PC-9 (cell line): ENCODE measurements around the gene OR51F2. TPM values are rescaled to one million over a fixed set of nuclear protein-coding genes. Genes with fewer than 3 reads are reported as not detected.

Experiments used
- Bru-seq: library from RNA; stranded (reverse); fragments of 400-500 nt; gene quantifications from one replicate; lab custom pipeline; 2021; lab: Mats Ljungman, UMichigan
- BruChase-seq, 2 experiments: library from RNA; stranded (reverse); fragments of 400-500 nt; gene quantifications; one replicate each; lab custom pipeline; 2021; lab: Mats Ljungman, UMichigan
- BruUV-seq: library from RNA; stranded (reverse); fragments of 400-500 nt; replicated peaks from 2 replicates; lab custom pipeline; 2021; lab: Mats Ljungman, UMichigan
- CTCF ChIA-PET: fragments of 300-600 bp; sonication (Branson Sonifier 250); formaldehyde crosslinking; loops from one replicate; lab custom pipeline; 2022; ENCODE audit warnings: antibody characterized with exemption; lab: Charles Lee
- POLR2A ChIA-PET: fragments of 300-600 bp; sonication (Branson Sonifier 250); formaldehyde crosslinking; loops from one replicate; lab custom pipeline; 2022; ENCODE audit warnings: antibody characterized with exemption; ENCODE audit not compliant: unreplicated experiment; lab: Charles Lee
- DNase-seq, 2 experiments: peaks; one replicate each; pipeline versions ENCODE4 v3.0.0 to v3.0.0-alpha.2; 2015 to 2022; ENCODE audit warnings: mixed read lengths in 1 of 2
- H2AFZ ChIP-seq: fragments of 200-600 bp; sonication (generic); 2 replicates; pipeline ENCODE4 v1.8.1; 2017; ENCODE audit warnings: antibody characterized with exemption
- H3F3A ChIP-seq: fragments of 200-600 bp; sonication (generic); 2 replicates; pipeline ENCODE4 v1.8.1; 2017; ENCODE audit warnings: antibody characterized with exemption, mild to moderate bottlenecking, low read depth; ENCODE audit not compliant: insufficient read depth
- H3K27ac ChIP-seq: fragments of 200-600 bp; sonication (generic); 2 replicates; pipeline ENCODE4 v1.6.1; 2016; ENCODE audit warnings: mixed run types
- H3K27me3 ChIP-seq: fragments of 200-600 bp; sonication (generic); 2 replicates; pipeline ENCODE4 v1.6.1; 2016; ENCODE audit warnings: low read depth, mixed run types; ENCODE audit not compliant: insufficient read depth
- H3K36me3 ChIP-seq: fragments of 200-600 bp; sonication (generic); 2 replicates; pipeline ENCODE4 v1.6.1; 2016; ENCODE audit warnings: low read depth, mixed run types
- H3K4me1 ChIP-seq: fragments of 200-600 bp; sonication (generic); replicated peaks from 2 replicates; pipeline ENCODE4 v1.6.1; 2016; ENCODE audit warnings: mixed run types; ENCODE audit not compliant: insufficient read depth
- H3K4me2 ChIP-seq: fragments of 200-600 bp; sonication (generic); 2 replicates; pipeline ENCODE4 v1.6.1; 2017; ENCODE audit warnings: mixed run types
- H3K4me3 ChIP-seq: fragments of 200-600 bp; sonication (generic); 2 replicates; pipeline ENCODE4 v1.6.1; 2016; ENCODE audit warnings: mixed run types
- H3K79me2 ChIP-seq: fragments of 200-600 bp; sonication (generic); 2 replicates; pipeline ENCODE4 v1.6.1; 2017; ENCODE audit warnings: low read depth, mixed run types
- H3K9me2 ChIP-seq: fragments of 200-600 bp; sonication (generic); 2 replicates; pipeline ENCODE4 v1.8.1; 2017; ENCODE audit warnings: mild to moderate bottlenecking; ENCODE audit not compliant: insufficient read depth
- H3K9me3 ChIP-seq: fragments of 200-600 bp; sonication (generic); 2 replicates; pipeline ENCODE4 v1.8.1; 2016; ENCODE audit warnings: low read depth; ENCODE audit not compliant: insufficient read depth
- H4K20me1 ChIP-seq: fragments of 200-600 bp; sonication (generic); 2 replicates; pipeline ENCODE4 v1.8.1; 2017; ENCODE audit not compliant: insufficient read depth
- EZH2 ChIP-seq: fragments of 200-600 bp; sonication (generic); IDR thresholded peaks from 2 replicates; pipeline ENCODE4 v1.8.0; 2017; ENCODE audit warnings: antibody characterized with exemption, low read depth
- intact Hi-C: fragments of 100-400 bp; cut with micrococcal nuclease; formaldehyde crosslinking; loops from one replicate; pipeline ENCODE4 v1.10.0; 2022; ENCODE audit not compliant: unreplicated experiment
- long read RNA-seq: library from polyadenylated mRNA; stranded (forward); transcript quantifications from one replicate; pipeline ENCODE4 v2.0.0, GENCODE V29; 2022
- total RNA-seq: library from RNA; stranded (reverse); gene quantifications from 2 replicates; pipeline ENCODE4 v1.2.3, GENCODE V29; 2021
- TF ChIP-seq, protein P1 (sequence below): fragments of 200-600 bp; sonication (generic); conservative IDR thresholded peaks from 2 replicates; pipeline ENCODE4 v1.6.1; 2017; ENCODE audit warnings: mixed run types, antibody characterized with exemption, mild to moderate bottlenecking, moderate library complexity

Gene OR51F2, protein sequence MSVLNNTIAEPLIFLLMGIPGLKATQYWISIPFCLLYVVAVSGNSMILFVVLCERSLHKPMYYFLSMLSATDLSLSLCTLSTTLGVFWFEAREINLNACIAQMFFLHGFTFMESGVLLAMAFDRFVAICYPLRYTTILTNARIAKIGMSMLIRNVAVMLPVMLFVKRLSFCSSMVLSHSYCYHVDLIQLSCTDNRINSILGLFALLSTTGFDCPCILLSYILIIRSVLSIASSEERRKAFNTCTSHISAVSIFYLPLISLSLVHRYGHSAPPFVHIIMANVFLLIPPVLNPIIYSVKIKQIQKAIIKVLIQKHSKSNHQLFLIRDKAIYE
- total RNA-seq (not detected in 2 replicates), Bru-seq, nascent RNA (not detected), BruChase-seq, experiment 1, labeled RNA remaining after a 2-hour chase (percentile 16 among the genes with signal in this experiment), BruChase-seq, experiment 2, labeled RNA remaining after a 6-hour chase (not detected)
- long read RNA-seq: 0 reads

DNA sequence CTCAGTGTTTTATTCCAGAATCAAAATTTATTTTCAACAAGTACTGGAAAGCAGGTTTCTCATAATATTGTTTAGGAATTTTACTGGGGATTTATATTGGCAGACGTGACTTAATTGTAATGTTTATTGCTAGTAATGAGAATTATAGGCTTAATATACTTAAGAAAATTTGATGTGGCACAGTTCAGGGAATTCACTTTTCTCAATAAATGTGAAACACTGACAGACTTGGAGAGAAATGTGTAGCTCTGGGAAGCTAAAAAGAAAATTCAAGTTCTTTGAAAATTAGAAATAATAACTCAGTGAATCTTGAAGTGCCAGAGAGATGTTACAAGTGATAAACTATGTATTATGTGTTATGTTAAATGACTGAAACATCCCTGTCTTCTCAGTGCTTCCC is at the start of gene OR51F2:
Gene OR51F2 (plus strand): TSS at position 301 of the 400 bp plus-strand sequence. CDS start 101 bp downstream, outside the sequence.
- H3K27me3 ChIP-seq: no peaks in the 10 kb centered on the region
- no peaks in the 10 kb centered on the region for H3K79me2 ChIP-seq
- intact Hi-C loops: no loop called here
- no peaks in the 10 kb centered on the region for H3K36me3 ChIP-seq
- H3F3A ChIP-seq: no peaks in the 10 kb centered on the region
- ChIA-PET POLR2A (no interaction called here), CTCF (no interaction called here)
- no TSS peak for BruUV-seq
- no peaks in the 10 kb centered on the region for H3K4me1 ChIP-seq
- no peak within 1 kb of the TSS for H3K27ac ChIP-seq
- H3K9me2 ChIP-seq: no peaks in the 10 kb centered on the region
- no peak within 1 kb of the TSS for H3K4me2 ChIP-seq
- H2AFZ ChIP-seq: no peak within 1 kb of the TSS
- TF ChIP-seq, protein P1, sequence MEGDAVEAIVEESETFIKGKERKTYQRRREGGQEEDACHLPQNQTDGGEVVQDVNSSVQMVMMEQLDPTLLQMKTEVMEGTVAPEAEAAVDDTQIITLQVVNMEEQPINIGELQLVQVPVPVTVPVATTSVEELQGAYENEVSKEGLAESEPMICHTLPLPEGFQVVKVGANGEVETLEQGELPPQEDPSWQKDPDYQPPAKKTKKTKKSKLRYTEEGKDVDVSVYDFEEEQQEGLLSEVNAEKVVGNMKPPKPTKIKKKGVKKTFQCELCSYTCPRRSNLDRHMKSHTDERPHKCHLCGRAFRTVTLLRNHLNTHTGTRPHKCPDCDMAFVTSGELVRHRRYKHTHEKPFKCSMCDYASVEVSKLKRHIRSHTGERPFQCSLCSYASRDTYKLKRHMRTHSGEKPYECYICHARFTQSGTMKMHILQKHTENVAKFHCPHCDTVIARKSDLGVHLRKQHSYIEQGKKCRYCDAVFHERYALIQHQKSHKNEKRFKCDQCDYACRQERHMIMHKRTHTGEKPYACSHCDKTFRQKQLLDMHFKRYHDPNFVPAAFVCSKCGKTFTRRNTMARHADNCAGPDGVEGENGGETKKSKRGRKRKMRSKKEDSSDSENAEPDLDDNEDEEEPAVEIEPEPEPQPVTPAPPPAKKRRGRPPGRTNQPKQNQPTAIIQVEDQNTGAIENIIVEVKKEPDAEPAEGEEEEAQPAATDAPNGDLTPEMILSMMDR: no peak
- no peak for TF ChIP-seq EZH2
- H4K20me1 ChIP-seq: no peaks in the 10 kb centered on the region
- H3K9me3 ChIP-seq: no peaks in the 10 kb centered on the region
- no peak within 1 kb of the TSS for H3K4me3 ChIP-seq
- no peak for DNase-seq

DNA sequence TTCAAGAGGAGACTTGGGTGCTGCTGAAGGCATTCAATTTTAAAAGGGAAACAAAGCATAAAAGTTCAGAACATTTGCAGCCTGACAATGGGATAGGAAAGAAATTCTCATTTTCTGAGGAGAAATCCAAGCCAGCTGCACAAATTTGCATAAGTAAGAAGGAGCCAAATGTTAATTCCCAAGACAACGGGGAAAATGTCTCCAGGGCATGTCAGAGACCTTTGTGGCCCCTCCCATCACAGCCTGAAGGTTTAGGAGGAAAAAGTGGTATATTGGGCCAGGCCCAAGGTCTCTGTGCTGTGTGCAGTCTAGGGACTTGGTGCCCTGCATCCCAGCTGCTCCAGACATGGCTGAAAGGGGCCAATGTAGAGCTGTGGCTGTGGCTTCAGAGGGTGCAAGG is 38.7 kb upstream of the OR51F2 start:
- Histone ChIP-seq H3K4me3 (no peak overlapping the region), H3K4me2 (no peak overlapping the region), H4K20me1 (no peaks in the 10 kb centered on the region), H3K9me3 (no peaks in the 10 kb centered on the region), H2AFZ (no peak overlapping the region), H3K4me1 (no peaks in the 10 kb centered on the region), H3K27ac (no peak overlapping the region), H3K79me2 (no peaks in the 10 kb centered on the region), H3F3A (no peaks in the 10 kb centered on the region), H3K9me2 (no peaks in the 10 kb centered on the region), H3K36me3 (no peaks in the 10 kb centered on the region), H3K27me3 (no peaks in the 10 kb centered on the region)
- intact Hi-C loops: no loop called here
- TF ChIP-seq, protein P1: no peak
- ChIA-PET POLR2A (no interaction called here), CTCF (no interaction called here)
- no peak for DNase-seq
- BruUV-seq: no TSS peak

DNA sequence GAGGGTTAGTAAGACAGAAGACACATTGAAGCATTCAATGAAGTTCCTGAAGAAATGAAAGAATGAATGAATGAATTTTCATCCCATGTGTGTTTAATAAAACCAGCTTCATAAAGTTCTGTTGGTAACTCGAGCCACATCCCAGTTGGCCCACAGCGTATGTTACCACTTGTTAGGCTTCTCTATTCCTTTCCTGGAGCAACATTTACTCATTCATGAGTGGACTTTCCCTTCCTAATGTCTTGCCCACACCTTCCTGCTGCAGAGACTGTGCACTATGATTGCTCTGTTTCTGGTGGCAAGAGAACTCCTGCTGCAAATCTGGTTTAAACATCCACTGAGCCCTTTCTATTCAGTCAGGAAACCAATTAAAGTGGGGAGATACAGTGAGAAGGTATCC is 23.9 kb upstream of the OR51F2 start:
- no peak overlapping the region for H3K27ac ChIP-seq

More for the DNA sequence above, 23.9 kb upstream of the OR51F2 start:
- H3K9me3 ChIP-seq: no peaks in the 10 kb centered on the region
- CTCF ChIA-PET: no interaction called here
- DNase-seq: no peak
- TF ChIP-seq, protein P1: no peak
- TF ChIP-seq EZH2: no peak
- H3K4me3 ChIP-seq: no peak overlapping the region
- H3K36me3 ChIP-seq: no peaks in the 10 kb centered on the region
- H3K79me2 ChIP-seq: no peaks in the 10 kb centered on the region
- intact Hi-C loops: no loop called here
- H3K4me1 ChIP-seq: no peaks in the 10 kb centered on the region
- no TSS peak for BruUV-seq
- H3F3A ChIP-seq: no peaks in the 10 kb centered on the region
- no peak overlapping the region for H3K4me2 ChIP-seq
- no peak overlapping the region for H2AFZ ChIP-seq
- no peaks in the 10 kb centered on the region for H3K9me2 ChIP-seq
- POLR2A ChIA-PET: no interaction called here
- no peaks in the 10 kb centered on the region for H3K27me3 ChIP-seq
- H4K20me1 ChIP-seq: no peaks in the 10 kb centered on the region
